NCI-H2196 (cell line): ENCODE results near the gene RNF115.
"Not testable (repeated sequence)": the region's sequence is repeated elsewhere in the genome, so short reads cannot be mapped to it uniquely, and the experiment has no call there.

Experiments used
- DNase-seq: peaks from one replicate; lab custom pipeline; 2025; ENCODE audit not compliant: unreplicated experiment; lab: John Stamatoyannopoulos, UW

Gene RNF115

DNA sequence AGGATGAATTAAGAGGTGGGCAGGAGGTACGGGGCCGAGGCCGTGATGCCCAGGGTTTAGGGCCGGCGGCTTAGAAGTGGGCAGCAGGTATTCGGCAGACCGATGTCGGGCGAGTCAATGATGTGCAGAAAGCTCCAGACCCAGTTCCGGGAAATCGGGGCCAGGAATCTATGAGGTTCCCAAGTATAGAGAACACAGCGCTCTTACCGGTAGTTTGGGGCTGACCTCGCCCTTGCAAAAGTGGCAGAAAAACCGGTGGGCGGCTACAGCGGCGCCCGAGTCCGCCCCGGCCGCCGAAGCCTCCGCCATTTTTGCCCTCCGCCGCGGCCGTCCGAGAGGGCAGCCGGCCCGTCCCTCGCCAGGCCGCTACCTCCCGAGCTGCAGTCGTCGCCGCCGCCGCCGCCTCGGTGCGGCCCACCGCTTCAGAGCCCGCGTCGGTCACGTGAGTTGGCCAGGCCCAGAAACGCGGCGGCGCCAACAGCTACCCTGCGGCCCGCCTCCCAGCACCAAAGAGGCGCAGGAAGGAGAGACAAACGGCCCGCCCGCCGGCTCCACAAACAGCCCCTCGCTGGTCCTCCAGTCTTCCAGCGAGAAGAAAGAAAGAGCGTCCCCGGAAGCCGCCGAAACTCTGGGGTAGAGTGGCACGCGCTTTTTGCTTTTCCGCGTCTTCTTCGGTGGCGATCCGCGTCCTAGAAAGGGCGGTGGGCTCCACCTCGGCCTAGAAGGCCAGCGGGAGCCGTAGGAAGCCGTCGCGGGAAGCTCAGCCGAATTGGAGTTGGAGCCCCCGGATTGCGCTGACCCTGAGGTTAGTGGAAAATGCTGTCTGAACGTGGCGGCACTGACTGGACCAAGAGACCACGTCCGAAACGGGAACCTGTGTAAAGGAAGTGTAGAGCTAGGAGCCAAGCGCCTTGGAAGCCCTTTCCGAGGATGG, at the start of gene RNF115, which contains the start of gene POLR3C:
Gene RNF115 (minus strand): TSS at position 531 of the 934 bp plus-strand sequence. CDS start 222 bp downstream, at position 309.
Gene POLR3C (plus strand): TSS at position 636 of the 934 bp plus-strand sequence. CDS start 1,577 bp downstream, outside the sequence.
- peak; percentile 88 for DNase-seq

GRCh38 chr1:145871994-145872924, 48.4 kb upstream of the RNF115 start:
- no peak for DNase-seq

- DNase-seq = no peak
These were observed 44.3 kb upstream of the RNF115 start for GRCh38 chr1:145868232-145868631.

GRCh38 chr1:145863282-145864018, 39.6 kb upstream of the RNF115 start:
- DNase-seq = no peak

- DNase-seq = peak; percentile 91
These were observed 35.7 kb upstream of the RNF115 start for GRCh38 chr1:145859491-145860023.

DNA sequence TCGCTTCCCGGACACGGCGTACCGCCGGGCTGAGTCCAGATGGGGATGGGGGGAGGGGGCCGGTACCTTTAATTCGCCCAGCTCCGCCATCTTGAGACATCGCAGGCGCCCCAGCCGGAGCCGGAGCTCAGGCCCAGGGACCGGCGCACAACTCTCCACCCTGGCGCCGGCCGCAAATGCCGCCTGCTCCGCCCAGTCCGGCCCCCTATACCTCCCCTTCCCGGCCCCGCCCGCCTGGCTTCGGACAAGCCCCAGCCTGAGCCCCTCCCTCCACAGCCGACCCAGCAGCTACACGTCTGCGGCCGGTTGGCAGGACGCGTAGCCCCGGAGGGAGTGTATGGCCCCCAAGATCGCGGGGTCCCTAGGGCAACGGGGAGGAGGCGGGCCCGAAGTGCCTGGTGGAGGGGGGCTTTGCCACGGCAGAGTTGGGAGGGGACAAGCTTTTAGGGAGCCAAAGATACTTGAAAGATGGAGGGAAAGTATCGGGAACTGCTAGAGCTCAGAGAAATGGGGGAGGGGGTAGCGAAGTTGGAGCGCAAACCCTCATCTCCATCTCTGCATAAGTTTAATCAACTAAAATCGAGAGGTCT, 35.1 kb upstream of the RNF115 start, which contains the start of gene PIAS3:
Gene PIAS3 (minus strand): TSS at position 181 of the 590 bp plus-strand sequence. CDS start 91 bp downstream, at position 90.
- DNase-seq = peak; percentile 93

DNA sequence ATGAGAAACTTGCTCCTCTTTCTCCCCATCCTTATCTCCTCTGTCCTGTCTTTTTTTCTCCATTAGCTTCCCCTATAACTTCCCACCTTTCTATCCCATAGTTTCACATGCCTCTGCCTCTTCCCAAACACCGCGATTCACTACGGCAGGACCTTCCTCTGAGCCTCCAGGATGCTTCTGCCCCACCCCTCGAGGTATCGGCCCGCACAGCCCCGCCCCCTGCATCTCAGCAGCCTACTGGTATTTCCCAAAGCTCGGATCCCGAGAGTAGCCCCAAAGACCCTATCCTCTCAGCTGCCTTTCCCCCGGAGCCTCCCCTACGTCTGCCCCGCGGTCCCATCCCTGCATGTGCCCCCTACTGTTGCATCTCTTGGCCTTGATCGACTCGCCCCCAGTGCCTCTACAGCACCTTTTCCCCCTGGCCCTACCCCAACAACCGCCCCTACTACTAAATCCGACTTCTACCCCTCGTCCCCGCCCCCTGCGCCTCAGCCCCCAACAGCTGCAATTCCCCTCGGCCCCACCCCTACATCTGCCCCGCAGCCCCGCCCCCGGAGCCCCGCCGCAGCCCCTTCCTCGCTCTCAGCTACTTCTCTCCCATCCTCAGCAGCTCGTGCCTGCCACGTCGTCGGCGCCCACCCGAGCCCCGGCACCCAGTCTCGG, 34.5 kb upstream of the RNF115 start:
- DNase-seq = no peak

GRCh38 chr1:145857170-145857569, 33.3 kb upstream of the RNF115 start:
- DNase-seq = no peak

DNA sequence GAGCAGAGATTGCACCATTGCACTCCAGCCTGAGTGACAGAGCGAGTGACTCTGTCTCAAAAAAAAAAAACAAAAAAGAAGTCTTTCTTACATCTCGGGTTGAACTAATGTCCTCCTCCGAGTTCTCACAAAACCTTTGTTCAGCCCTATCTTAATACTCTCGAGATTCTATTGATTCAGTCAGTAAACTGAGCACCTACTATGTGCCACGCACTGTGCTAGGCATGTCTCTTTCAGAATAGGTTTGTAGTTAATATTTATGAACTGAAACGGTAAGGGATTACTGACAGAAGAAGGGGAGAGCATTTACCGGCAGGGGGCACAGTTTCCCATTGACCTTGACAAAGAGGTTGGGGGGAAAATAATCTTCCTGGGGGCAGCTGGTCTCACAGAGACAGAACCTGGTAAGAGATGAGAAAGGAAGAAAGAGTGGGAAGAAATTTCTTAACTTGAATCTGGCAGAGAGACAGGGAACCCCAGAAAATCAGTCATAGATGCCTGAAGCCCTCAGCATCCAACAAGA, 31.6 kb upstream of the RNF115 start:
- DNase-seq = no peak

DNA sequence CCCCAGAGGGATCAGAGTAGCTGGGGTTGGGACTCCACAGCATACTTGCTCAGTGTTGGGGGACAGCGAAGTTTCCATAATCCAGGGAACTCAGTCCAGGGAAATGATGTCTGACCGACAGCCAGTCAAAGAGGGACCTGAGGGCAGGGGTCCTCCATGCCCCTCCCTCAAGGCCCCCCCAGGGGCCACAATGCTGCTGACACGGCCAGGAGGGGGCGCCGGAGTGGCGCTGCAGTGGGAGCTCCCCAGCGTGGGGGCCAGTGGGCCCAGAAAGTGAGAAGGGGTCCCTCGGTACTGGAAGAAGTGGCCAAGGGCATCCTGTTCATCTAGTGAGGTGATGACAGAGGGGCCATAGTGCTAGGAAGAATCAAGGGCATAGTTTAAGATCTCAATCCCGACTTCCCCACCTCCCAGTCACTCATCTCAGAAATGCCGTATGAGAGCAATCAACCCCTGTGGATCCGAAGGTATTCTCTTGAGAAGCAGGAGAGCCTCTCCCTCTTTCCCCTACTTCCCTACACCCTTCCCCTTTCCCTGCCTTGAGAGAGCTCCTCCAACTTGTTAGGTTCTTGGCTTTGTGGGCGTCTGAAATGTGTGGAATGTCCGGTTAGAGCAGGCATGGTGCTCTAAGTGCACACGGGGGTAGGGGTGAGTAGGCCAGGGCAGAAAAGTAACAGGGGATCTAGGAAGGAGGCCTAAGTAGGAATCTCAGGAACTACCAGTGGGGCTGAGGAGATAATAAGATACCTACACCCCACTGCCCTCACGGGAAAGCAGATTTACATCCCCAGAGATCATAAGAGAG, 25.7 kb upstream of the RNF115 start:
- DNase-seq = no peak

GRCh38 chr1:145847827-145848226, 23.9 kb upstream of the RNF115 start:
- DNase-seq = no peak

DNA sequence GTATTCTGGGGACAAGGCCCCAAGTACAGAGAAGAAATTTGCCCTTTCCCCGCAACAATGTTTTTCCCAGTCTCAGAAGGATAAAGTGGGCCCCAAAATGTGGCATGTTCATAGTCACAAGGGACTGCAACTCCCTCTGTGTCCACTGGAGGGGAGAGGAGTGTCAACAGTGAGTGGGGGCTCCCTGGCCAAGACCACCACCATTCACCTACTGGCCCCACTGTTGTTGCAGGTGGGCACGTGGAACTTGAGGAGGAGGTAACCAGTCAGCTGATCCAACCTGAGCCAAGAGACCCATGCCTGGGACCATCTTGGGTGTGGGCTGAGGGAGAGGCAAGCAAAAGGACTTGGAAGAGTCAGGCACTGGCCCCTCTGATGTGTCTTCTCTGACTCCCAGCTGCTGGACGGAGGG, 22.3 kb upstream of the RNF115 start:
- DNase-seq = peak; percentile 21

- peak; percentile 85 for DNase-seq
These were observed 21.7 kb upstream of the RNF115 start, which contains the start of gene NUDT17 for GRCh38 chr1:145845514-145846161. NUDT17 (plus strand) TSS chr1:145845630; CDS start chr1:145845641, 11 bp downstream.

DNA sequence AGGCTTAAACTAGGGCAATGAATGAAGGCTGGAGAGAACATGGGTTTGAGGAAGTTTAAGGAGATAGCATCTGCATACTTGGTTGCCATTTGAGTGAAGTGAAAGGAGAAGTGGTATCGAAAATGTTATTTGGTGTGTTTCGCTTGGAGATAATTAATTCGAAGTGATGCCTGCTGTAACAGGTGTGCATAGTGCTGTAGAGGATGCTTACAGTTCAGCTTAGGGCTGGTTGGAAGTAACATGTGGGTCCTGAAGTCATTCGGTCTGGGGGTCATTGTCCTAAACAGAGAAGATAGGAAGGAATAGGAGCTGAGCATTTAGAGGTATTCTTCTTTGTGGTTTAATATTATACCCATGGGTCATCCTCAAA, 21.2 kb upstream of the RNF115 start:
- peak; percentile 46 for DNase-seq

GRCh38 chr1:145843031-145843430, 19.1 kb upstream of the RNF115 start:
- no peak for DNase-seq

GRCh38 chr1:145837656-145838055, 13.8 kb upstream of the RNF115 start:
- DNase-seq = no peak

- DNase-seq = not testable (repeated sequence)
These were observed 6.9 kb upstream of the RNF115 start for GRCh38 chr1:145830810-145831209.
